Stimulated activated naive CD8-positive, alpha-beta T cell treated with anti-CD3 and anti-CD28 coated beads, Interleukin-15, Interleukin-2, amounts not matched to agents 100 ng/mL and 50 ng/mL, for 24 hours (primary cell): Measurements from ENCODE around the gene HDAC7.

Source experiments
- H3K27ac Mint-ChIP-seq: one replicate; pipeline ENCODE4 v1.8.0; 2021; ENCODE audit warnings: mild to moderate bottlenecking, mixed read lengths
- H3K27me3 Mint-ChIP-seq: one replicate; pipeline ENCODE4 v1.8.0; 2021; ENCODE audit warnings: mixed read lengths
- H3K36me3 Mint-ChIP-seq: one replicate; pipeline ENCODE4 v1.8.0; 2021; ENCODE audit warnings: low read depth, mixed read lengths
- H3K4me1 Mint-ChIP-seq: one replicate; pipeline ENCODE4 v1.8.0; 2021; ENCODE audit warnings: low read depth, mixed read lengths
- H3K4me3 Mint-ChIP-seq: one replicate; pipeline ENCODE4 v1.8.0; 2021; ENCODE audit warnings: mild to moderate bottlenecking, mixed read lengths
- H3K9me3 Mint-ChIP-seq: one replicate; pipeline ENCODE4 v1.8.0; 2021; ENCODE audit warnings: mixed read lengths

HDAC7 gene

DNA sequence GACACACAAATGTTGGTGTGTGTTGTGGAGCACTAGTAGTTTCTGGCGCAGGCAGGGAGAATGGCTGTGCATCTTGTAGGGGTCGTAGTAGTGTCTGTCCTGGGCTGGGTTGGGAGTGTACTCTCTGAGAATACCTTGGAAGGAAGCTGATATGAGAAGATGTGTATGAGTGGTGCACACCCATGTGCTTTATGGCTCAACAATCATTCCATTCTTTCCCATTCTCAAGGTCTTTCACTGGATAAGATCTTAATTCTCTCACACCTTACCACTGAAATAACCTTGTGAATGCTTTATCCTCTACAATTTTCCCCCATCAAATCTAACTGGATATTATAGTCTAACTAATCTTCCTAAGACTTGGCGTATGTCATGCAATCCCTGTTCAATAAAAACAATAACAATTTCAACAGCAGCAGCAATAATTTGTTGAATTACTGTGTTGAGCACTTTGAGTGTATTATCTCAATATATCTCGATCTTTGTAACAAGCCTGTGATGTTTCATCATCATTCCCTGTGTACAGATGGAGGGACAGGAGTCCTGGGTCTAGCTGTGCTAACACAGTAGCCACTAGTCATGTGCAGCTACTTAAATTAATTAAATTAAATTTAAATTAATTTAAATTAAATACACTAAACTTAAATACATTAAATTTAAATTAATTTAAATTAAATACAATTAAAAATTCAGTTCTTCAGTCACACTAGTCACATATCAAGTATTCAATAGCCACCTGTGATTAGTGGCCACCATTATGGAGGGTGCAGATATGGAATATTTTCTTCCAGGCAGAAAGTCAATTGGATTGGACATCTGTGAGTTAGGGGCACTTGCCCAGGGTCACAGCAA is 50.2 kb downstream of the HDAC7 start:
- peaks cover 12% of the 10 kb centered on the region for H3K4me1 Mint-ChIP-seq
- no peak overlapping the region for H3K4me3 Mint-ChIP-seq
- no peaks in the 10 kb centered on the region for H3K9me3 Mint-ChIP-seq
- peaks cover 3% of the 10 kb centered on the region for H3K27me3 Mint-ChIP-seq
- no peaks in the 10 kb centered on the region for H3K36me3 Mint-ChIP-seq
- H3K27ac Mint-ChIP-seq: no peak overlapping the region

- Mint-ChIP-seq H3K27ac (no peak overlapping the region), H3K36me3 (no peaks in the 10 kb centered on the region), H3K27me3 (peaks cover 3% of the 10 kb centered on the region), H3K9me3 (no peaks in the 10 kb centered on the region), H3K4me3 (no peak overlapping the region), H3K4me1 (peaks cover 5% of the 10 kb centered on the region)
These were observed 51.3 kb downstream of the HDAC7 start for GRCh38 chr12:47768323-47768811.

- Mint-ChIP-seq H3K4me3 (no peak overlapping the region), H3K27me3 (peaks cover 3% of the 10 kb centered on the region), H3K36me3 (no peaks in the 10 kb centered on the region), H3K27ac (no peak overlapping the region), H3K9me3 (no peaks in the 10 kb centered on the region), H3K4me1 (peaks cover under 1% of the 10 kb centered on the region)
These were observed 52.4 kb downstream of the HDAC7 start for GRCh38 chr12:47767216-47767724.

DNA sequence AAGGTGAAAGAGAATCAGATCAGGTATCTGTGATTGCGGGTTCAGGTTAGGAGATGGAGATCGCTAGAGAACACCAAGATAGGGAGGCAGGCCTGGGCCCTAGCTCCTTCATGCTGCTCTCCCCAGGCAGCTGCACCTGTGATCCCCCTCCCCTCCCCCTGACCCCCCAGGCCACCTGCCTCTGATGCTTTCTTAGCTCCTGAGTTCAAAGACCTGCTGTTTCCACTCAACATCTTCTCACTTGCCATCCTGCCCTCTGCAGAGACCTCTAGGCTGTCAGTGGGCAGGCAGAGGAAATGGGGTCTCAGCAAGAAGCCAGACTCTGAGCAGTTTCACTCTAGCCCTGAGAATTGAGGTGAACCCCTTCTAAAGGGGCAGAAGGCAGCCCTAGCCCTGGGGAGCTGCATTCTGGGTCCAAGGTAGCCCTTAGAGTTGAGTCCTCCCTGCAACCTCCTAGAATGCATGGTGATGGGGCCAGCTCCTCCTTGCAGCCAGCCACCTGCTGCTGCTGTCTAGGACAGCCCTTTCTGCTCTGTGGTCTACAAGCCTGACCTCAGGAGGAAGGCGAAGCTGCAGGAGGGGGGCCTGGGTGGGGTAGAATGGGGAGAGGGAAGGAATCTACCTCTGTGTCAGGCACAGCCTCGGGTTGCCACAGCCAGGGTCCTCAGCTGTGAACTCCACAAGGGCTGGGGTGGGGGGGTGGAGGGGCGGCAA is 53.0 kb downstream of the HDAC7 start:
- H3K9me3 Mint-ChIP-seq: no peaks in the 10 kb centered on the region
- no peak overlapping the region for H3K27ac Mint-ChIP-seq
- peaks cover 3% of the 10 kb centered on the region for H3K27me3 Mint-ChIP-seq
- no peaks in the 10 kb centered on the region for H3K36me3 Mint-ChIP-seq
- H3K4me3 Mint-ChIP-seq: no peak overlapping the region
- no peaks in the 10 kb centered on the region for H3K4me1 Mint-ChIP-seq

DNA sequence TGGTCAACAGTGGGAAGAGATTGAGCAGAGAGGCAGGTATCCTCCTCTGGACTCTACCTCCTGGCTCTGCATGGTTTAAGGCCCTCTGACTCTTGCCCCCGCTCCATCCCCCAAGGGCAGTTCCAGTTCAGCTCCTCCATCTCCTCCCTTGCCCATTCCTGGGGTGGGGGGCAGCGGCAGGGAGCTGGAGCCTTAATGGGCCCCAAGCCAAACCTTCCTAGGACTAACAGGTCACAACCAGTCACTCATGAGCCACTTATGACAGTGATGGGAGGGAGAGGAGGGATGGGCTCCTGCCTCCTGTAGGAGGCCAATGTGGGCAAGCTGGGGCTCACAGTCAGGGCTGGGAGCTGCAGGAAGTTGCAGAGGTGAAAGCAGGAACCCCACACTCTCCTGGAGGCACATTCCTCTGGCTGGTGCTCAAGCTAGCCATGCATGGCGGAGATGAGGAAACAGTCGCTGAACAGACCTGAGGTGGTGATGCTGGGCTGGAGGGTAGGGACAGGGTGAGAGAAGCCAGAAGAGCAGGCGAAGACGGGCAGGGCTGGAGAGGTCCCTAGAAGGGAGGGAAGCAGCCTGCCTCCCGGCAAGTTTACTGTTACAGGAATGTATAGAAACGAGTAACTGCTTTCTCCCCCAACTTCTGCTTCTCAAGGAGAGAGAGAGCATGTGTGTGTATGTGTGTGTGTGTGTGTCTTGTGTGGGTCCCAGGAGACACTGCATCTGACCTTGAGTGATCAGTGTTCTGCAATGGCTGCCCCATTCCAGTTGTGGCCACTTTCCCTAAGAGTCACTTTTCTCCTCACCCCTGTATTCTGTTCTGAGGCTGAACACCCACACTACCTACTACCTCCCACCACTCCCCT is 56.0 kb downstream of the HDAC7 start:
- Mint-ChIP-seq H3K4me3 (no peak overlapping the region), H3K36me3 (no peaks in the 10 kb centered on the region), H3K4me1 (no peaks in the 10 kb centered on the region), H3K27me3 (peaks cover 3% of the 10 kb centered on the region), H3K27ac (no peak overlapping the region), H3K9me3 (no peaks in the 10 kb centered on the region)

GRCh38 chr12:47762850-47763465 is 56.7 kb downstream of the HDAC7 start:
- H3K36me3 Mint-ChIP-seq: no peaks in the 10 kb centered on the region
- H3K9me3 Mint-ChIP-seq: no peaks in the 10 kb centered on the region
- H3K4me3 Mint-ChIP-seq: no peak overlapping the region
- peaks cover 3% of the 10 kb centered on the region for H3K27me3 Mint-ChIP-seq
- no peak overlapping the region for H3K27ac Mint-ChIP-seq
- H3K4me1 Mint-ChIP-seq: peaks cover 5% of the 10 kb centered on the region

- H3K27ac Mint-ChIP-seq: no peak within 1 kb of the TSS
- H3K9me3 Mint-ChIP-seq: no peaks in the 10 kb centered on the region
- H3K4me1 Mint-ChIP-seq: peaks cover 31% of the 10 kb centered on the region
These were observed 60.6 kb downstream of the HDAC7 start, which contains the start of gene RAPGEF3 for GRCh38 chr12:47758834-47759690. TSS of gene RAPGEF3 (minus strand) at chr12:47758880. CDS start at chr12:47758556, 324 bp downstream.

GRCh38 chr12:47758584-47758833 is 61.2 kb downstream of the HDAC7 start:
- Mint-ChIP-seq H3K27ac (no peak overlapping the region), H3K36me3 (no peaks in the 10 kb centered on the region), H3K9me3 (no peaks in the 10 kb centered on the region), H3K27me3 (no peaks in the 10 kb centered on the region), H3K4me3 (peak overlapping the region; percentile 15), H3K4me1 (peaks cover 31% of the 10 kb centered on the region)

More at GRCh38 chr12:47758834-47759690, 60.6 kb downstream of the HDAC7 start, which contains the start of gene RAPGEF3:
- Mint-ChIP-seq H3K36me3 (no peaks in the 10 kb centered on the region), H3K4me3 (peak within 1 kb of the TSS; percentile 69), H3K27me3 (no peaks in the 10 kb centered on the region)

GRCh38 chr12:47757840-47758583 is 61.7 kb downstream of the HDAC7 start:
- H3K4me3 Mint-ChIP-seq: peak overlapping the region; percentile 15
- H3K36me3 Mint-ChIP-seq: no peaks in the 10 kb centered on the region
- H3K4me1 Mint-ChIP-seq: peaks cover 34% of the 10 kb centered on the region
- H3K9me3 Mint-ChIP-seq: no peaks in the 10 kb centered on the region
- H3K27me3 Mint-ChIP-seq: no peaks in the 10 kb centered on the region
- H3K27ac Mint-ChIP-seq: no peak overlapping the region

- Mint-ChIP-seq H3K4me3 (no peak overlapping the region), H3K27me3 (no peaks in the 10 kb centered on the region), H3K36me3 (no peaks in the 10 kb centered on the region), H3K27ac (no peak overlapping the region), H3K9me3 (no peaks in the 10 kb centered on the region), H3K4me1 (peaks cover 34% of the 10 kb centered on the region)
These were observed 62.3 kb downstream of the HDAC7 start for GRCh38 chr12:47757364-47757839.

DNA sequence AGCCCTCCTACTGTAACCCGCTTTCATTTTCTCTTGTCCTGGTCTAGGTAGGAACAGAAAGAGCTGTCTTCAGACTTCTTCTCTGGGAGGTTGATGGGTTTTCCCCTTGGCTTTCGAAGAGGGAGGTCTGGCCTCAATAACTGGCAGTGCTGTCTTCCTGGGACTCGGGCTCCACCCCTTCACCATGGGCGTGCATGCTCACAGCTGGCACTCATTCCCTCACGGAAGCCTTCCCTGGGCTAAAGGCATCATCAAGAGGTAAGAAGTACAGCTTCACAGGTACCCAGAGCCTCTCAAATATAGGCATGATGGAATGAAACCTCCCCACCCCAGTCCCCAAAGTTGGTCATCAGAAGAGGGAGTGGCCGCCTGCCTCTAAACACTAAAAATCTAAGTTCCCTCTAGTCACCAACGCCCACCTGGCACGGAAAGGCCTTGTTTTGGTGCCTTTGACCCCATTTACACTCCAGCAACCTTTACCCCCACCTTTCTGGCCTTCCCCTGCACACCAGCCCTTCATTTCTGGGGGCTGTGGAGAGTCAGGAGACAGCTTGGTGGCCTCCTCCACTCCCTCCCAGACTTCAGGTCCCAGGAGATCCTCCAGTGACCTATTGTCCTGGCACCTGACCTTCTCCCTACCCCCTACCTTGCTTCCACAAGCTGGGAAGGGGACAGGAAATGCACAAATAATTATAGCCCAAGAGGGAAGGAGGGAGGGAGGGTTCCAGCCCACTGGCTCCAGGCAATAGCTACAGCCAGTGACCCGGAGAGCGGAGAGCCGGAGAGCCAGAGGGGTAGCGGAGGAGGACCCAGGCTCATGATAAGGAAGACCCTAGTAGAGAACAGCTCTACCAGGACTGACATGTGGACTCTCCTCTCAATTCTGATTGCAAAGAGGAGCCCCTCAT is 63.8 kb downstream of the HDAC7 start:
- no peaks in the 10 kb centered on the region for H3K27me3 Mint-ChIP-seq
- no peaks in the 10 kb centered on the region for H3K36me3 Mint-ChIP-seq
- peaks cover 34% of the 10 kb centered on the region for H3K4me1 Mint-ChIP-seq
- no peaks in the 10 kb centered on the region for H3K9me3 Mint-ChIP-seq
- H3K4me3 Mint-ChIP-seq: peak overlapping the region; percentile 21
- H3K27ac Mint-ChIP-seq: peak overlapping the region; percentile 41

DNA sequence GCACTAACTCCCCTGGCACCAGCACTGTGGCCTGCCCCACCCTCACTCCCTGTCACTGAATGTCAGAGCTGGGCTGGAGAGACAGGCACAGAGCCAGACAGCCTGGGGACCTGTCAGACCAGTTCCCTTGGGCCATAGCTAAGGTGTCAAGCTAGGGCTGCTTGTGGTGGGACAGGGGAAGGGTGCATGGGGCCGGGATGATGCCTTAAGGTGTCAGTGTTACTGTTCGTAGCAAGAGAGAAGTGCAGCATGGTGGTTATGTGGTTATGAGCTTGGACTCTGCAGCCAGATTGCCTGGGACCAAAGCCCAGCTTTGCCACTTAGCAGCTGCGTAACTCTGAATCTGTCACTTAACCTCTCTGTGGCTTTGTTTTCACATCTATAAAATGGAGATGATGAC is 64.8 kb downstream of the HDAC7 start:
- Mint-ChIP-seq H3K4me3 (no peak overlapping the region), H3K9me3 (no peaks in the 10 kb centered on the region), H3K36me3 (no peaks in the 10 kb centered on the region), H3K4me1 (peaks cover 34% of the 10 kb centered on the region), H3K27me3 (no peaks in the 10 kb centered on the region), H3K27ac (no peak overlapping the region)
